Measurements from ENCODE around the gene PRELP.

GRCh38 chr1:203458078-203458477 is 17.5 kb upstream of the PRELP start:
- no peak for TF ChIP-seq CTCF (IDR thresholded peaks at IDR 0.05)
- TF ChIP-seq POLR2A (IDR thresholded peaks at IDR 0.05), result no peak
